ENCODE measurements around the gene NUTM2A.
"Not testable (repeated sequence)": the region's sequence is repeated elsewhere in the genome, so short reads cannot be mapped to it uniquely, and the experiment has no call there.

The NUTM2A gene

GRCh38 chr10:87247335-87247734 lies 22.1 kb downstream of the NUTM2A start:
- not testable (repeated sequence) for DNase-seq (ENCODE audit: low read depth)

GRCh38 chr10:87248818-87249353 lies 23.6 kb downstream of the NUTM2A start:
- not testable (repeated sequence) for DNase-seq (ENCODE audit: low read depth)

GRCh38 chr10:87280749-87281392 lies 55.6 kb downstream of the NUTM2A start:
- DNase-seq (ENCODE audit: low read depth): not testable (repeated sequence)
